ENCODE results near the gene ARHGAP29.

Gene ARHGAP29

GRCh38 chr1:94205639-94206038 lies 31.7 kb downstream of the ARHGAP29 start:
- Histone ChIP-seq H3K36me3 (ENCODE audit: control insufficient read depth in 1 of 2, insufficient read depth in 2 of 2, low read depth in 1 of 2, low read length in 2 of 2) (peaks cover 23 to 78% of the 10 kb centered on the region in 2 experiments), H2AFZ (ENCODE audit: low read depth, low read length) (no peak overlapping the region), H2BK5ac (ENCODE audit: low read depth, low read length, poor library complexity, severe bottlenecking) (no peak overlapping the region), H2BK15ac (ENCODE audit: low read depth, poor library complexity, severe bottlenecking) (no peak overlapping the region), H3K79me1 (replicated peaks; ENCODE audit: low read length, poor library complexity, severe bottlenecking) (no peaks in the 10 kb centered on the region), H4K8ac (ENCODE audit: low read length) (no peak overlapping the region), H3K4me2 (ENCODE audit: low read length, poor library complexity, severe bottlenecking) (no peak overlapping the region), H2AK5ac (ENCODE audit: low read length, severe bottlenecking) (no peak overlapping the region), H3K4me1 (ENCODE audit: control insufficient read depth, insufficient read depth, low read depth, low read length) (peaks cover 3% of the 10 kb centered on the region), H3K18ac (ENCODE audit: low read depth in 1 of 2, low read length in 2 of 2) (no peak overlapping the region), H3K4ac (ENCODE audit: low read depth in 1 of 2, low read length in 2 of 2) (no peak overlapping the region), H3K9ac (ENCODE audit: low read length) (no peak overlapping the region), H2BK12ac (ENCODE audit: low read length in 2 of 2) (no peak overlapping the region), H3K27me3 (ENCODE audit: control insufficient read depth in 1 of 2, insufficient read depth in 1 of 2, low read length in 2 of 2) (no peaks in the 10 kb centered on the region), H3K4me3 (ENCODE audit: insufficient read depth in 1 of 2, low read depth in 1 of 2, low read length in 2 of 2) (no peak overlapping the region), H3K27ac (ENCODE audit: low read length, poor library complexity, severe bottlenecking) (no peak overlapping the region), H3K9me3 (ENCODE audit: control insufficient read depth, low read length) (peaks cover 7% of the 10 kb centered on the region), H2BK120ac (ENCODE audit: low read depth, low read length) (no peak overlapping the region), H4K91ac (ENCODE audit: low read length) (no peak overlapping the region), H3K14ac (ENCODE audit: low read length in 2 of 2) (no peak overlapping the region), H3K23ac (ENCODE audit: low read length in 2 of 2) (no peak overlapping the region)
- no CpG with 5 or more reads among the region's 1 CpG for WGBS
- no peak for DNase-seq

- no peak overlapping the region for H3K4ac ChIP-seq (ENCODE audit: low read depth in 1 of 2, low read length in 2 of 2)
These were observed 35.1 kb downstream of the ARHGAP29 start for GRCh38 chr1:94202241-94202640.

GRCh38 chr1:94199398-94199797 lies 38.0 kb downstream of the ARHGAP29 start:
- no peak overlapping the region for H2BK120ac ChIP-seq (ENCODE audit: low read depth, low read length)
- H3K4ac ChIP-seq (ENCODE audit: low read depth in 1 of 2, low read length in 2 of 2), result no peak overlapping the region
- WGBS, result 97% methylated on average over 2 of the region's 2 CpGs
- H3K14ac ChIP-seq (ENCODE audit: low read length in 2 of 2), result no peak overlapping the region
- DNase-seq, result no peak
- H2BK5ac ChIP-seq (ENCODE audit: low read depth, low read length, poor library complexity, severe bottlenecking), result no peak overlapping the region
- H2AFZ ChIP-seq (ENCODE audit: low read depth, low read length), result no peak overlapping the region
- no peak overlapping the region for H3K18ac ChIP-seq (ENCODE audit: low read depth in 1 of 2, low read length in 2 of 2)
- H3K9ac ChIP-seq (ENCODE audit: low read length), result no peak overlapping the region
- peaks cover 14 to 57% of the 10 kb centered on the region in 2 experiments for H3K36me3 ChIP-seq (ENCODE audit: control insufficient read depth in 1 of 2, insufficient read depth in 2 of 2, low read depth in 1 of 2, low read length in 2 of 2)
- no peak overlapping the region for H3K4me3 ChIP-seq (ENCODE audit: insufficient read depth in 1 of 2, low read depth in 1 of 2, low read length in 2 of 2)
- peak overlapping the region; percentile 38 for H3K27ac ChIP-seq (ENCODE audit: low read length, poor library complexity, severe bottlenecking)
- no peak overlapping the region for H4K91ac ChIP-seq (ENCODE audit: low read length)
- H4K8ac ChIP-seq (ENCODE audit: low read length), result no peak overlapping the region
- no peak overlapping the region for H2BK15ac ChIP-seq (ENCODE audit: low read depth, poor library complexity, severe bottlenecking)
- no peaks in the 10 kb centered on the region for H3K27me3 ChIP-seq (ENCODE audit: control insufficient read depth in 1 of 2, insufficient read depth in 1 of 2, low read length in 2 of 2)
- peaks cover 1% of the 10 kb centered on the region for H3K4me1 ChIP-seq (ENCODE audit: control insufficient read depth, insufficient read depth, low read depth, low read length)
- H2AK5ac ChIP-seq (ENCODE audit: low read length, severe bottlenecking), result no peak overlapping the region
- no peak overlapping the region for H3K23ac ChIP-seq (ENCODE audit: low read length in 2 of 2)
- H2BK12ac ChIP-seq (ENCODE audit: low read length in 2 of 2), result no peak overlapping the region
- peak overlapping the region; percentile 28 for H3K4me2 ChIP-seq (ENCODE audit: low read length, poor library complexity, severe bottlenecking)
- H3K9me3 ChIP-seq (ENCODE audit: control insufficient read depth, low read length), result no peaks in the 10 kb centered on the region
- H3K79me1 ChIP-seq (replicated peaks; ENCODE audit: low read length, poor library complexity, severe bottlenecking), result no peaks in the 10 kb centered on the region

More at GRCh38 chr1:94202241-94202640, 35.1 kb downstream of the ARHGAP29 start:
- Histone ChIP-seq H3K9ac (ENCODE audit: low read length) (no peak overlapping the region), H3K4me2 (ENCODE audit: low read length, poor library complexity, severe bottlenecking) (no peak overlapping the region), H3K27ac (ENCODE audit: low read length, poor library complexity, severe bottlenecking) (peak overlapping the region; percentile 51), H3K4me3 (ENCODE audit: insufficient read depth in 1 of 2, low read depth in 1 of 2, low read length in 2 of 2) (no peak overlapping the region), H2BK12ac (ENCODE audit: low read length in 2 of 2) (no peak overlapping the region), H4K91ac (ENCODE audit: low read length) (no peak overlapping the region), H3K23ac (ENCODE audit: low read length in 2 of 2) (no peak overlapping the region), H3K4me1 (ENCODE audit: control insufficient read depth, insufficient read depth, low read depth, low read length) (peaks cover 1% of the 10 kb centered on the region), H2BK5ac (ENCODE audit: low read depth, low read length, poor library complexity, severe bottlenecking) (no peak overlapping the region), H2BK15ac (ENCODE audit: low read depth, poor library complexity, severe bottlenecking) (no peak overlapping the region), H3K79me1 (replicated peaks; ENCODE audit: low read length, poor library complexity, severe bottlenecking) (no peaks in the 10 kb centered on the region), H2AFZ (ENCODE audit: low read depth, low read length) (no peak overlapping the region), H3K14ac (ENCODE audit: low read length in 2 of 2) (no peak overlapping the region), H3K9me3 (ENCODE audit: control insufficient read depth, low read length) (no peaks in the 10 kb centered on the region), H3K18ac (ENCODE audit: low read depth in 1 of 2, low read length in 2 of 2) (no peak overlapping the region), H3K27me3 (ENCODE audit: control insufficient read depth in 1 of 2, insufficient read depth in 1 of 2, low read length in 2 of 2) (no peaks in the 10 kb centered on the region), H2BK120ac (ENCODE audit: low read depth, low read length) (no peak overlapping the region), H4K8ac (ENCODE audit: low read length) (no peak overlapping the region), H3K36me3 (ENCODE audit: control insufficient read depth in 1 of 2, insufficient read depth in 2 of 2, low read depth in 1 of 2, low read length in 2 of 2) (peaks cover 21 to 79% of the 10 kb centered on the region in 2 experiments), H2AK5ac (ENCODE audit: low read length, severe bottlenecking) (no peak overlapping the region)
- DNase-seq, result no peak
- 93% methylated on average over 6 of the region's 6 CpGs for WGBS

- H3K4me3 ChIP-seq (ENCODE audit: insufficient read depth in 1 of 2, low read depth in 1 of 2, low read length in 2 of 2), result no peak overlapping the region
- no peak overlapping the region for H3K4ac ChIP-seq (ENCODE audit: low read depth in 1 of 2, low read length in 2 of 2)
- H4K91ac ChIP-seq (ENCODE audit: low read length), result no peak overlapping the region
- no peak overlapping the region for H2AFZ ChIP-seq (ENCODE audit: low read depth, low read length)
- H3K18ac ChIP-seq (ENCODE audit: low read depth in 1 of 2, low read length in 2 of 2), result no peak overlapping the region
- H2BK120ac ChIP-seq (ENCODE audit: low read depth, low read length), result no peak overlapping the region
- no peak overlapping the region for H2AK5ac ChIP-seq (ENCODE audit: low read length, severe bottlenecking)
- no peak overlapping the region for H2BK15ac ChIP-seq (ENCODE audit: low read depth, poor library complexity, severe bottlenecking)
- peak overlapping the region; percentile 28 for H4K8ac ChIP-seq (ENCODE audit: low read length)
- H3K4me1 ChIP-seq (ENCODE audit: control insufficient read depth, insufficient read depth, low read depth, low read length), result peaks cover 3% of the 10 kb centered on the region
- peaks cover 2 to 42% of the 10 kb centered on the region in 2 experiments for H3K36me3 ChIP-seq (ENCODE audit: control insufficient read depth in 1 of 2, insufficient read depth in 2 of 2, low read depth in 1 of 2, low read length in 2 of 2)
- H3K27ac ChIP-seq (ENCODE audit: low read length, poor library complexity, severe bottlenecking), result peak overlapping the region; percentile 38
- H3K4me2 ChIP-seq (ENCODE audit: low read length, poor library complexity, severe bottlenecking), result no peak overlapping the region
- WGBS, result 100% methylated on average over 2 of the region's 2 CpGs
- no peak overlapping the region for H3K14ac ChIP-seq (ENCODE audit: low read length in 2 of 2)
- H3K23ac ChIP-seq (ENCODE audit: low read length in 2 of 2), result no peak overlapping the region
- H2BK5ac ChIP-seq (ENCODE audit: low read depth, low read length, poor library complexity, severe bottlenecking), result no peak overlapping the region
- H3K79me1 ChIP-seq (replicated peaks; ENCODE audit: low read length, poor library complexity, severe bottlenecking), result no peaks in the 10 kb centered on the region
- DNase-seq, result no peak
- no peak overlapping the region for H3K9ac ChIP-seq (ENCODE audit: low read length)
- H3K27me3 ChIP-seq (ENCODE audit: control insufficient read depth in 1 of 2, insufficient read depth in 1 of 2, low read length in 2 of 2), result no peaks in the 10 kb centered on the region
- no peaks in the 10 kb centered on the region for H3K9me3 ChIP-seq (ENCODE audit: control insufficient read depth, low read length)
- H2BK12ac ChIP-seq (ENCODE audit: low read length in 2 of 2), result no peak overlapping the region
These were observed 43.1 kb downstream of the ARHGAP29 start for GRCh38 chr1:94194079-94194865.
